SW 1271 (cell line): ENCODE measurements around the gene PRLHR.

ENCODE experiments used
- DNase-seq, 2 experiments: peaks; one replicate each; lab custom pipeline; 2025; lab: John Stamatoyannopoulos, UW

The PRLHR gene

DNA sequence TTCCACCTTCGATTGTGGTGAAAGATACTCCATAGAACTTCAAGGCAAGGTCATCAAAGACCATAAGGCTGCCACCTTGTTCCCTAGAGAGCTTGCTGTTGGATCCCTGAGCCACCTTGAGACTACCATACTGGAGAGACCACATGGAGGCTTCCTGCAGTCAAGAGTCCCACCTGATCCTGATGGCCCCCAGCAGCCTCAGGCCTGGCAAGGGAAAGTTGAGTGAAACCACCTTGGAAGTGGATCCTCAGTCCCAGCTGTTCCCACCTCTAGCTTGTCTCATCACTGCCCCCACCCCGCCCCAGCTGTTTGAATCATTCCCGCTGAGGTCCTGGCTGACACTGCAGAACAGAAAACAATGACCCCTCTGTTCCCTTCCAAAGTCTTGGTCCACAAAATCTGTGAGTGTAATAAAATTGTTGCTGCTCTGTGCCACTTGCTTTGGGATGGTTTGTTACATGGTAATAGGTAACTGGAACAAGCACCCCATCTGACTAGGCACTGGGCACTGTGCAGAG lies 32.0 kb downstream of the PRLHR start:
- DNase-seq: no peak

GRCh38 chr10:118562851-118563250 lies 32.6 kb downstream of the PRLHR start:
- no peak for DNase-seq

GRCh38 chr10:118557946-118558345 lies 37.5 kb downstream of the PRLHR start:
- DNase-seq: no peak

DNA sequence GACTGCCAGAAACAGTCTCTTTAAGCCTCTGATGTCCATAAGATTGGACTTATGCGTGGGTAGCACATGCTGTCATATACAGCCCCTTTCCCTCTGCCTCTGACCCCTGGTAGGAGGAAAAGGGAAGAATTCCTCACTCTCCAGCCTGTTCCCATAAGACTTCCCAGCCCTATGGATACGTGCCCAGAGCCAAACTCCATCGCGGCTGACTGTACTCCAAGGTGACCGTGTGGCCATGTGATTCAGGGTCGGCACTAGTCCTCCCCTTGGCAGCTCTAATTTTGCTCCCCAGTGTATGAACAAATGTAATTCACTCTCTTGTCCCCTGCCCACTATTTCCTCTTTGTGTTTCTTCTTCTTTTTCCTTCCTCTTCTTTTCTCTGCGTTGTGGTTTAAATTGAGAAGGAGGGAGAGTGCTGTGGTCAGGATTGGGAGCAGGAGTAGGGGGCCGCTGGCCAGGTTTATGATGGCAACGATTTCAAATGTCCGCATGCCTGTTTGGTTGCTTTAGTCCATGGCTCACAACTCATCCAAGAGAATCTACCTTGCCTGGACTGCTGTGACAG lies 43.8 kb downstream of the PRLHR start:
- DNase-seq: no peak

DNA sequence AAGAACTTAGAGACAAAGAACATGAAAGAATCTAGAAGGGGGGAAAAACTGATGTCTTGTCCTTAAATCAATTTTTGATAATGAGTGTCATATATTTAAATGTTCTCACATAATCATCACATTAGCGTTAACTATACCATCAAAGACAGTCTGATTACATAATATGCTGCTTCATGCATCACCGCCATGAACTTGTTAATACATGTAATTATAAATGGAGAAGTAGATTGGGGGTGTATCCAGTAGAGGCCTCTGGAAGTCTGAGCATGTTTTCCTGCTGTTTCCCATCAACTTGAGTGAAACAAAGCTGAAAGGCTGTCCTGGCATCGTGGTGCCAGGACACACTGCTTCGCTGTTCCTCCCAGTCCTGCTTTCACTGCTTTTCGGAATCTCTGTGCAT lies 48.2 kb downstream of the PRLHR start:
- no peak for DNase-seq

DNA sequence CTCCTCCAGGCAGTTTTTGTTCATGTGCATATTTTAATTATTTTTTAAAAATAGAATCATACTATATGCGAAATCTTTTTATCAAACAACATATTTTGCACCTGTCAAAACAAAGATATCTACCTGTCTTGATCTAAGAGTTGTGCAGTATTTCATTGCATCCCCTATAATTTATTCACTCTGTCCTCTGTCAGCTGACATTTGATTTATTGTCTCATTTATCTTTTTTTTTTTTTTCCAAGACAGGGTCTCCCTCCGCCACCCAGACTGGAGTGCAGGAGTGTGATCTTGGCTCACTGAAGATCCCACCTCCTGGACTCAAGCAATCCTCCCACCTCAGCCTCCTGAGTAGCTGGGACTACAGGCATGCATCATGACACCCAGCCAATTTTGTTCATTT lies 49.0 kb downstream of the PRLHR start:
- DNase-seq: no peak

- no peak for DNase-seq
Measured at GRCh38 chr10:118545381-118545780, 50.1 kb downstream of the PRLHR start.

- no peak for DNase-seq
Measured at GRCh38 chr10:118544401-118544948, 51.0 kb downstream of the PRLHR start.

- DNase-seq: peak in 1 of 2 experiments; percentile 11
Measured at GRCh38 chr10:118543714-118544400, 51.6 kb downstream of the PRLHR start.

- DNase-seq: no peak
Measured at GRCh38 chr10:118542745-118543144, 52.7 kb downstream of the PRLHR start.

GRCh38 chr10:118542205-118542604 lies 53.2 kb downstream of the PRLHR start:
- DNase-seq: no peak

GRCh38 chr10:118541718-118542117 lies 53.7 kb downstream of the PRLHR start:
- no peak for DNase-seq
